ENCODE data around the gene ORMDL2.
"Not testable (repeated sequence)": the region's sequence is repeated elsewhere in the genome, so short reads cannot be mapped to it uniquely, and the experiment has no call there.

The ORMDL2 gene

DNA sequence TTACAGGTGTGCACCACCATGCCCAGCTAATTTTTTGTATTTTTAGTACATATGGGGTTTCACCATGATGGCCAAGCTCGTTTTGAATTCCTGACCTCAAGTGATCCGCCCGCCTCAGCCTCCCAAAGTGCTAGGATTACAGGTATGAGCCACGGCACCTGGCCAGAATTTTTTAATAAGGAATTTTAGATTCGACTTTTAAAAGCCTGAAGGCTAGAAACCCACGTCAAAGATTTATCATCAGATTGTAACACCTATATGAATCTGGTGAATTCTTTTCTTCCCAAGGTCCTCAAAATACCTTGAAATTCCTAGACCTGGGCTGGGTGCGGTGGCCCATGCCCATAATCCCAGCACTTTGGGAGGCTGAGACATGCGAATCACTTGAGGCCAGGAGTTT is 43.6 kb downstream of the ORMDL2 start:
- no peak for DNase-seq

DNA sequence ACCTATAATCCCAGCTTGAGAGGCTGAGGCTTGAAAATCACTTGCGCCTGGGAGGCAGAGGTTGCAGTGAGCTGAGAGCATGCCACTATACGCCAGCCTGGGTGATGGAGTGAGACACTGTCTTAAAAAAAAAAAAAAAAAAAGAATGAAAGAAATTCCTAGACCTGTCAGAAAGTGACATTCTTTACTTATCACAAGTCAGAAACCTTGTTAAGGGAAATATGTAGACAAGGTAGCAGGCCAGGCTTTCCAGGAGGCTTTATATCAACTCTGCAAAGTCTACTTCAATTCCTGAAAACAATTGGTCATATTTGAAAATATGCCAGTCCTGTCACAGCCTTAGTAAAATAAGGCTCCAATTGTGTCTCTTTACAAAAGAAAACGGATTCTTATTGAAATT is 44.0 kb downstream of the ORMDL2 start:
- no peak for DNase-seq

DNA sequence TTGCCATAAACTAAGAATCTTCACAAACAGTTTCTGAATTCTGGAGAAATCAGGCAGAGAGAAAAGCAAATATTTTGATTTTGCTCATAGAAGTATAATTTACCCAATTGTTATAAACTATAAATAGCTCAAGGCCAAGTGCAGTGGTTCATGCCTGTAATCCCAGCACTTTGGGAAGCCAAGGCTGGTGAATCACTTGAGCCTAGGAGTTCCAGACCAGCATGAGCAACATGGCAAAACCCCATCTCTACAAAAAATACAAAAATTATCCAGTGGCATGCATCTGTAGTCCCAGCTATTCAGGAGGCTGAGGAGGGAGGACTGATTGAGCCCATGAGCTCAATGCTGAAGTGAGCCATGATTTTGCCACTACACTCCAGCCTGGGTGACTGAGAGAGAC is 44.4 kb downstream of the ORMDL2 start:
- DNase-seq, result no peak

DNA sequence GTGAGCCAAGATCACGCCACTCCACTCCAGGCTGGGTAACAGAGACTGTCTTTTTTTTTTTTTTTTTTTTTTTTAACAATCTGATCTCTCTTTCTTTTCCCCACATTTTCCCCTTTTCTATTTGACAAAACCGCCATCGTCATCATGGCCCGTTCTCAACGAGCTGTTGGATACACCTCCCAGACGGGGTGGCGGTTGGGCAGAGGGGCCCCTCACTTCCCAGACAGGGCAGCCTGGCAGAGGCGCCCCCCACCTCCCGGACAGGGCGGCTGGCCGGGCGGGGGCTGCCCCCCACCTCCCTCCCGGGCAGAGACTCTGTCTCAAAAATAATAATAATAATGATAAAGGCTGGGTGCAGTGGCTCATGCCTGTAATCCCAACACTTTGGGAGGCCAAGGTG is 45.1 kb downstream of the ORMDL2 start:
- not testable (repeated sequence) for DNase-seq

DNA sequence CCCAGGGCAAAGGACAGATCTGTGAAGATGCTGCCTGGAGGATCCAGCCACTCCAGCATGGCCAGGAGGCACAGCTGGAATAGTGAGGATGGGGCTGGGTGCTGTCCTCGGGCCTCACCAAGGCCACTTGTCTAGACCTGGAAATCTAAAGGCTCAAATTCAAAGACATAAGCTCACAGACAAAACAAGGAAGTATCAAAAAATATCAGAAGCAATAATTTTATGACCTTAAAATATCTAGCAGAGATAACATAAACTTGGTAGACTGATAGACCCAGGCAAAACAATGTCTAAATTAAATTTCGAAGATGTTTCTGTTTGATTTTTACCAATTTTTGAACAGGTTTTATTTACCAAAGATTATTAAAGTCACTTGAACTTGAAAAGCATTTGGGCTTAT is 47.5 kb downstream of the ORMDL2 start:
- no peak for DNase-seq

DNA sequence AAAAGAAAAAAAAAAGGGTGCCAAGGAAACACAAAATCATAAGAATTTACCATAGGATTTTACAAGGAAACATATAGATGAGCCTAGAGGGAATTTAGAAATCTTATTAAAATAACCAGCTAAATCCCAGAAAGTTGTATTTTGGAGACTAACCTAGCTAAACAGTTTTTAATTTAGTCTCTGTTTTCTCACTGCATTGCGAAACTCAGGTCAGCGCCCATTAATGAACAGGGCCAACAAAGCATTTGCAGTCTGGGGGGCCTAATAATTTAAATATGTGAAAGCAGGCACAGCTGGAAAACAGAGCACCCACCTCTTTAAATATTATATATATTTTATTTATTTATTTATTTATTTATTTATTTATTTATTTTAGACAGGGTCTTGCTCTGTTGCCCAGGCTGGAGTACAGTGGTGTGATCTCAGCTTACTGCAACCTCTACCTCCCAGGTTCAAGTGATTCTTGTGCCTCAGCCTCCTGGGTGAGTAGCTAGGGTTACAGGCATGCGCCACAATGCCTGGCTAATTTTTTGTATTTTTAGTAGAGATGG is 48.7 kb downstream of the ORMDL2 start:
- not testable (repeated sequence) for DNase-seq
